Activated T-helper 17 cell treated with anti-CD3 and anti-CD28 coated beads, Interleukin-2, amount 50 U/mL, for 72 hours (primary cell): ENCODE data around the gene EXD3. TPM values are rescaled to one million over a fixed set of nuclear protein-coding genes. Genes with fewer than 3 reads are reported as not detected.
"Not testable (repeated sequence)": the region's sequence is repeated elsewhere in the genome, so short reads cannot be mapped to it uniquely, and the experiment has no call there.

ENCODE experiments used
- ATAC-seq: fragments of 150-1000 bp; cut with Tn5 transposase; replicated peaks from 2 replicates; pipeline ENCODE4 v1.10.0; 2021; ENCODE audit warnings: mild to moderate bottlenecking, moderate library complexity
- H3K27ac Mint-ChIP-seq: one replicate; pipeline ENCODE4 v1.8.0; 2022; ENCODE audit warnings: mixed read lengths
- H3K27me3 Mint-ChIP-seq: one replicate; pipeline ENCODE4 v1.8.0; 2022; ENCODE audit warnings: mixed read lengths
- H3K36me3 Mint-ChIP-seq: one replicate; pipeline ENCODE4 v1.8.0; 2022; ENCODE audit warnings: low read depth, mild to moderate bottlenecking, mixed read lengths
- H3K4me1 Mint-ChIP-seq: one replicate; pipeline ENCODE4 v1.8.0; 2022; ENCODE audit warnings: mixed read lengths
- H3K4me3 Mint-ChIP-seq: one replicate; pipeline ENCODE4 v1.8.0; 2022; ENCODE audit warnings: mild to moderate bottlenecking, mixed read lengths
- H3K9me3 Mint-ChIP-seq: one replicate; pipeline ENCODE4 v1.8.0; 2022; ENCODE audit warnings: mixed read lengths
- total RNA-seq, 2 donors: library from RNA; stranded (reverse); gene quantifications; one replicate each; pipeline ENCODE4 v1.2.3, GENCODE V29; 2022

Gene EXD3
- total RNA-seq, 2 donors from 2014 or later = 8.8 to 10.0 TPM

DNA sequence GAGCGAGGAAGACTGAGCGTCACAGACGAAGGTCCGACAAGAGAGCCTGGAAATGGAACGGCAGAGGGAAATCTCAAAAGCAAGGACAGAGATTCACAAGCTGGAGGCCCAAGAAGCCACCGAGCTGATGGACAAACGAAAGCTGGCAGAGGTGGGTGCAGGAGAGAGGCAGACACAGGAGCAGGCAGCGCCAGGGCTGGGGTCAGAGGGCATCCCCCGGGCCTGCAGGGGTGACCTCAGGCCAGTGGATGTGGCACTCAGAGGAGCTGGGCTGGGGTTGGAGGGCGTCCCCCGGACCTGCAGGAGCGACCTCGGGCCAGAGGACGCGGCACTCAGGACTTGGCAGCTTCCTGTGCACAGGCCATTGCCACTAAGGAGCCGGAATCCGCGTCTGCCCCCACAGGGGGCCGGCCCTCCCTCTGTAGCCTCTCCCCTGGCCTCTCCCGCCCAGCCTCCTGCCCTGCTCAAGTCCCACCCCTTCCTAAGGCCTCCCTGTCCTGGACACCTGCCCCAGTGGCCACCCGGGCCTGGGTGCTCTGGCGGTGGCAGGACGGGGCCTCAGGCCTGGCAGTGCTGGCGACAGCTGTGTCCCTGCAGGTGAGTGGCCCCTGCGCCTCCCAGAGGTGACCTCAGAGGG is 40.4 kb downstream of the EXD3 start:
- Mint-ChIP-seq H3K36me3 (no peaks in the 10 kb centered on the region), H3K9me3 (no peaks in the 10 kb centered on the region)
- ATAC-seq = no peak

GRCh38 chr9:137381501-137382443 is 41.2 kb downstream of the EXD3 start:
- Mint-ChIP-seq H3K9me3 (no peaks in the 10 kb centered on the region), H3K36me3 (no peaks in the 10 kb centered on the region), H3K4me3 (no peak overlapping the region), H3K27me3 (no peaks in the 10 kb centered on the region), H3K27ac (no peak overlapping the region), H3K4me1 (no peaks in the 10 kb centered on the region)
- no peak for ATAC-seq

More for the DNA sequence above, 40.4 kb downstream of the EXD3 start:
- Mint-ChIP-seq H3K4me1 (no peaks in the 10 kb centered on the region), H3K27me3 (no peaks in the 10 kb centered on the region), H3K27ac (no peak overlapping the region), H3K4me3 (no peak overlapping the region)

DNA sequence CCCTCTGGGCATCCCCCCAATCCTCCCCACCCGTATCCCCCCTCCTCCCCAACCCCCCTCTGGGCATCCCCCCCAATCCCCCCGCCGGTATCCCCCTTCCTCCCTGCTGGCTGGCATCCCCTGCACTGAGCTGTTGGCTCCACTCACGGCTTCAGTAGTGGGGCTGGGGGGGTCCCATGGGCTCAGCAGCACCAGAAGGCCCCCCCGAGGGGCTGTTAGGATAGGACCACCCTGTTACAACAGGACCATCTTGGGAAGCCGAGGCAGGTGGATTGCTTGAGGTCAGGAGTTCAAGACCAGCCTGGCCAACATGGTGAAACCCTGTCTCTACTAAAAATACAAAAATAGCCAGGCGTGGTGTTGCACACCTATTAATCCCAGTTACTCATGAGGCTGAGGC is 42.4 kb downstream of the EXD3 start:
- Mint-ChIP-seq H3K36me3 (no peaks in the 10 kb centered on the region), H3K4me3 (no peak overlapping the region), H3K27me3 (no peaks in the 10 kb centered on the region), H3K4me1 (no peaks in the 10 kb centered on the region), H3K9me3 (no peaks in the 10 kb centered on the region), H3K27ac (no peak overlapping the region)
- no peak for ATAC-seq

DNA sequence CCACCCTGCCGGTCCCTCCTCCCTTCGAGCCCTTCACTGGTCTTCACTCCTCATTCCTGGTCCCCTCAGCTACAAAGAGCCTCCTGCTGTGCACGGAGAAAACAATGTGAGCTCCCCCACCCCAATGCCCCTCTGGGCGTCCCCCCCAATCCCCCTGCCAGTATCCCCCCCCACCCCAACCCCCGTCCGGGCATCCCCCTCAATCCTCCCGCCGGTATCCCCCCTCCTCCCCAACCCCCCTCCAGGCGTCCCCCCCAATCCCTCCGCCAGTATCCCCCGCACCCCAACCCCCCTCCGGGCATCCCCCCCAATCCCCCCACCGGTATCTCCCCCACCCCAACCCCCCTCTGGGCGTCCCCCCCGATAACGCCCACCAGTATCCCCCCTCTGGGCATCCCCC is 42.8 kb downstream of the EXD3 start:
- H3K4me3 Mint-ChIP-seq = no peak overlapping the region
- H3K9me3 Mint-ChIP-seq = no peaks in the 10 kb centered on the region
- no peaks in the 10 kb centered on the region for H3K4me1 Mint-ChIP-seq
- H3K27ac Mint-ChIP-seq = no peak overlapping the region
- H3K27me3 Mint-ChIP-seq = no peaks in the 10 kb centered on the region
- H3K36me3 Mint-ChIP-seq = no peaks in the 10 kb centered on the region
- no peak for ATAC-seq

- Mint-ChIP-seq H3K4me1 (no peaks in the 10 kb centered on the region), H3K36me3 (no peaks in the 10 kb centered on the region), H3K27ac (no peak overlapping the region), H3K4me3 (no peak overlapping the region), H3K27me3 (no peaks in the 10 kb centered on the region), H3K9me3 (no peaks in the 10 kb centered on the region)
- ATAC-seq = no peak
These were observed 43.2 kb downstream of the EXD3 start for GRCh38 chr9:137379761-137380161.

- H3K9me3 Mint-ChIP-seq = not testable (repeated sequence)
These were observed 44.1 kb downstream of the EXD3 start for GRCh38 chr9:137378688-137379410.

GRCh38 chr9:137376386-137376785 is 46.6 kb downstream of the EXD3 start:
- H3K4me1 Mint-ChIP-seq = no peaks in the 10 kb centered on the region
- no peaks in the 10 kb centered on the region for H3K9me3 Mint-ChIP-seq
- H3K27me3 Mint-ChIP-seq = no peaks in the 10 kb centered on the region
- H3K4me3 Mint-ChIP-seq = no peak overlapping the region
- no peak for ATAC-seq
- no peak overlapping the region for H3K27ac Mint-ChIP-seq
- H3K36me3 Mint-ChIP-seq = no peaks in the 10 kb centered on the region

More at GRCh38 chr9:137378688-137379410, 44.1 kb downstream of the EXD3 start:
- H3K4me1 Mint-ChIP-seq, H3K27ac Mint-ChIP-seq, ATAC-seq, H3K27me3 Mint-ChIP-seq, H3K4me3 Mint-ChIP-seq, H3K36me3 Mint-ChIP-seq: not testable (repeated sequence)

- no peaks in the 10 kb centered on the region for H3K36me3 Mint-ChIP-seq
- H3K4me1 Mint-ChIP-seq = no peaks in the 10 kb centered on the region
- no peaks in the 10 kb centered on the region for H3K9me3 Mint-ChIP-seq
These were observed 47.5 kb downstream of the EXD3 start for GRCh38 chr9:137375321-137376058.

GRCh38 chr9:137374131-137374845 is 48.7 kb downstream of the EXD3 start:
- no peak overlapping the region for H3K4me3 Mint-ChIP-seq
- H3K36me3 Mint-ChIP-seq = no peaks in the 10 kb centered on the region
- H3K27ac Mint-ChIP-seq = no peak overlapping the region
- no peaks in the 10 kb centered on the region for H3K9me3 Mint-ChIP-seq
- no peaks in the 10 kb centered on the region for H3K27me3 Mint-ChIP-seq
- no peak for ATAC-seq
- no peaks in the 10 kb centered on the region for H3K4me1 Mint-ChIP-seq

More at GRCh38 chr9:137375321-137376058, 47.5 kb downstream of the EXD3 start:
- ATAC-seq = no peak
- Mint-ChIP-seq H3K27ac (no peak overlapping the region), H3K4me3 (no peak overlapping the region), H3K27me3 (no peaks in the 10 kb centered on the region)

DNA sequence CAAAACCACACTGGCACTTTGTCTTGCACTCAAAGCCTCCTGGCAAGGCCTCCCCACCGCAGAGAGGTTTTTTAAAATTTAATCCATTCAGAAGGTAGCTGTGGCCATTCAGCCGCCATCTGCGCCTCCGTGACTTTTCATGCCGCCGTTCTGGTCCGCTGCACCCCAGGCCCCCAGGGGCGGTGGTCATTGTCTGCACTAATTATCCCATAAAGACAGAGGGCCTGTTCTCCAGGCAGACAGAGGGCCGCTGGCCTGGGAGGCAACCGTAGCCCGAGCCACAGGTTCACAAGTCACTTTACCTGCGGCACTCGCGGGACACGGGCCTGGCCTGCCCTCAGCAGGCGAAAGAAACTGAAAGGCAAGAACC is 49.4 kb downstream of the EXD3 start:
- Mint-ChIP-seq H3K4me1 (no peaks in the 10 kb centered on the region), H3K36me3 (no peaks in the 10 kb centered on the region), H3K27ac (no peak overlapping the region), H3K27me3 (no peaks in the 10 kb centered on the region), H3K9me3 (no peaks in the 10 kb centered on the region), H3K4me3 (no peak overlapping the region)
- no peak for ATAC-seq

DNA sequence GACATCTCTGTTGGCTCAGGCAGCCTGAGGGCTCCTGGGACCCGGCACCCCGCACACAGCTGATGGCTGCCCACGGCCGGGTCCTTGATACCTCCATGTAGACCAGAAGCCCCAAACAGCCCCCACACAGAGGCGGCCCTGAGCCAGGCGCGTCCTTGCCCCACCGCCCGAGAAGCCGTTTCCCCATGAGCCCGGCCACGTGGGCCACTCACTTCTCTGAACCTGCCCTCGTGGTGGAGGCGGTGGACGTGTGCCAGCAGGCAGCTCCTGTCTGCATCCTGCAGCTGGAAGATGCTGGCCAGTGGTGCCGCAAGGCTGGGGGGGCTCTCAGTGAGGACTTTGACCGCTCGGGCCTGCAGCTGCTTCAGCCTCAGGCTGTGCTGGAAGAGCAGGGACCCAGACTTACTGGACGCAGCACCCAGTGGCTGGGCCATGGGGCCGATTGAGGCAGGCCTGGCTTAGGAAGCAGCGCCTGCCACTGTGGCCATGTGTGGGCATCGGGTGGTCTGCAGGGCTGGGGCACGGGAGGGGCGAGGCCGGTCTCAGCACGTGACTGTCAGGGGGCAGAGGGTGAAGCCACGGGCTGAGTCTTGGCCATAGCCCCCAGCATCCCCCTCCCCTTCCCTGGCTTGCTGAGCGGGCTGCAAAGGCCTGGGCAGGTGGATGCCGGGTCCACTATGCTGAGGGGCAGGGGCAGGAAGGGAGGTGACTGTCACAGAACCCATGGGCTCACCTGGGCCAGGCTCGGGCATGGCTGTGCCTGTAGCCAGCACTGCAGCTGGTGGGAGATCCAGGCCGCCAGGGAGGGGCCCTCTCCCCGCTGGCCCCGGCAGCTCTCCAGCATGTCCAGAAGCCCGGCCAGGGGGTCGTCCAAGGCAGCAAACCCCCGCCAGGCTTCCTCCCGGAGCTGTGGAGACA is 50.0 kb downstream of the EXD3 start:
- Mint-ChIP-seq H3K27ac (no peak overlapping the region), H3K4me3 (no peak overlapping the region), H3K4me1 (no peaks in the 10 kb centered on the region), H3K27me3 (no peaks in the 10 kb centered on the region), H3K36me3 (no peaks in the 10 kb centered on the region), H3K9me3 (no peaks in the 10 kb centered on the region)
- ATAC-seq = no peak

- Mint-ChIP-seq H3K27ac (no peak overlapping the region), H3K27me3 (no peaks in the 10 kb centered on the region), H3K36me3 (no peaks in the 10 kb centered on the region), H3K9me3 (no peaks in the 10 kb centered on the region), H3K4me1 (no peaks in the 10 kb centered on the region), H3K4me3 (no peak overlapping the region)
- no peak for ATAC-seq
These were observed 50.9 kb downstream of the EXD3 start for GRCh38 chr9:137371946-137372651.
